Progenitor cell of endocrine pancreas (in vitro differentiated cells): ENCODE results near the gene CSGALNACT2. TPM values are rescaled to one million over a fixed set of nuclear protein-coding genes. Genes with fewer than 3 reads are reported as not detected.

Experiments used
- DNase-seq: peaks from one replicate; pipeline ENCODE4 v3.0.0; 2021; ENCODE audit warnings: low spot score; ENCODE audit not compliant: unreplicated experiment
- H3K27ac Mint-ChIP-seq: 2 replicates; pipeline ENCODE4 v1.8.0; 2021; ENCODE audit warnings: mild to moderate bottlenecking, moderate library complexity, mixed read lengths
- H3K27me3 Mint-ChIP-seq: 2 replicates; pipeline ENCODE4 v1.8.0; 2021; ENCODE audit warnings: mixed read lengths
- H3K36me3 Mint-ChIP-seq: 2 replicates; pipeline ENCODE4 v1.8.0; 2022; ENCODE audit warnings: mixed read lengths; ENCODE audit not compliant: insufficient read depth
- H3K4me1 Mint-ChIP-seq: 2 replicates; pipeline ENCODE4 v1.8.0; 2021; ENCODE audit warnings: low read depth, mixed read lengths
- H3K4me3 Mint-ChIP-seq: 2 replicates; pipeline ENCODE4 v1.8.0; 2021; ENCODE audit warnings: low read depth, mild to moderate bottlenecking, moderate library complexity, mixed read lengths
- H3K9me3 Mint-ChIP-seq: 2 replicates; pipeline ENCODE4 v1.8.0; 2021; ENCODE audit warnings: low read depth, mixed read lengths
- CTCF ChIP-seq: fragments of 200-600 bp; sonication (generic); IDR thresholded peaks from one replicate; pipeline ENCODE4 v1.5.0; 2021; ENCODE audit warnings: antibody characterized with exemption, mild to moderate bottlenecking; ENCODE audit not compliant: unreplicated experiment
- total RNA-seq: library from RNA; stranded (reverse); gene quantifications from 2 replicates; pipeline ENCODE4 v1.2.1, GENCODE V29; 2021

Gene CSGALNACT2
- total RNA-seq, 1 donor from 2014 or later, result 8.9 TPM

- Mint-ChIP-seq H3K9me3 (no peaks in the 10 kb centered on the region), H3K27ac (no peak overlapping the region), H3K36me3 (no peaks in the 10 kb centered on the region), H3K4me1 (no peaks in the 10 kb centered on the region), H3K4me3 (no peak overlapping the region), H3K27me3 (peaks cover 15% of the 10 kb centered on the region)
- no peak for TF ChIP-seq CTCF
- DNase-seq, result no peak
Measured at GRCh38 chr10:43130770-43131171, 7.5 kb upstream of the CSGALNACT2 start.

GRCh38 chr10:43131256-43131655 lies 7.0 kb upstream of the CSGALNACT2 start:
- Mint-ChIP-seq H3K4me3 (no peak overlapping the region), H3K27ac (no peak overlapping the region), H3K36me3 (no peaks in the 10 kb centered on the region), H3K4me1 (no peaks in the 10 kb centered on the region), H3K9me3 (no peaks in the 10 kb centered on the region), H3K27me3 (peaks cover 15% of the 10 kb centered on the region)
- DNase-seq, result no peak
- no peak for TF ChIP-seq CTCF

GRCh38 chr10:43131906-43132305 lies 6.3 kb upstream of the CSGALNACT2 start:
- Mint-ChIP-seq H3K4me3 (no peak overlapping the region), H3K9me3 (no peaks in the 10 kb centered on the region), H3K36me3 (no peaks in the 10 kb centered on the region), H3K27me3 (peaks cover 13% of the 10 kb centered on the region), H3K27ac (no peak overlapping the region), H3K4me1 (no peaks in the 10 kb centered on the region)
- no peak for TF ChIP-seq CTCF
- no peak for DNase-seq

GRCh38 chr10:43132867-43133787 lies 5.1 kb upstream of the CSGALNACT2 start:
- Mint-ChIP-seq H3K4me1 (peaks cover 2% of the 10 kb centered on the region), H3K36me3 (no peaks in the 10 kb centered on the region), H3K9me3 (no peaks in the 10 kb centered on the region), H3K27me3 (peaks cover 7% of the 10 kb centered on the region), H3K4me3 (no peak overlapping the region), H3K27ac (no peak overlapping the region)
- no peak for DNase-seq
- no peak for TF ChIP-seq CTCF

GRCh38 chr10:43134126-43134905 lies 3.9 kb upstream of the CSGALNACT2 start:
- H3K4me1 Mint-ChIP-seq, result peaks cover 8% of the 10 kb centered on the region
- no peak overlapping the region for H3K27ac Mint-ChIP-seq
- no peak for TF ChIP-seq CTCF
- no peak overlapping the region for H3K4me3 Mint-ChIP-seq
- no peaks in the 10 kb centered on the region for H3K9me3 Mint-ChIP-seq
- H3K27me3 Mint-ChIP-seq, result peaks cover 7% of the 10 kb centered on the region
- DNase-seq, result no peak
- no peaks in the 10 kb centered on the region for H3K36me3 Mint-ChIP-seq
